Measurements from ENCODE around the gene LRRC32.

DNA sequence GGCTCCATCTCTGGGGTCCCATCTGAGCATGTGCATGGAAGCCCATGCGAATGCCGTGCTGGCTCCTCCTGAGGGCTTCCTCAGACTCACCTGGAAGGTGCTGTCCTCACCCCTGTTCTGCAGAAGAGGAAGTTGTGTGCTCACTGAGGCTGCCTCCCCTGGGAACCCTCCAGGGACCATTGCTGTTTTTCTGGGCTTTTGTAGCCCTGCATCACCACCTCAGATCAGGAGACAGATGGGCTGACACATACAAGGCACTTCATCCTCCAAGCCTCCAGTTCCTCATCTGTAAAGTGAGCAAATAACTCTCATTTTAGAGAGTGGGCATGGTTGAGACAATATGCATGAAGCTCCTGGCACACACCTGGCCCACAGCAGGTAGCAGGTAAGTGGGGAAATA is 12.1 kb upstream of the LRRC32 start:
- TF ChIP-seq CTCF (optimal IDR thresholded peaks at IDR 0.05 in 1 of 3, IDR thresholded peaks at IDR 0.05 in 1 of 3, conservative IDR thresholded peaks at IDR 0.05 in 1 of 3; ENCODE audit: extremely low read depth in 1 of 3, insufficient read depth in 2 of 3, low read length in 3 of 3) (no peak), EZH2 (IDR thresholded peaks at IDR 0.05; ENCODE audit: low read length) (no peak)

All from keratinocyte (primary cell).